Measurements from ENCODE around the gene CCR6.
A peak's percentile ranks its signal among the peaks of the same experiment; 100 is the strongest.

Gene CCR6

GRCh38 chr6:167097770-167098169, 25.1 kb upstream of the CCR6 start:
- H3K4me1 ChIP-seq (ENCODE audit: control insufficient read depth in 1 of 2, insufficient read depth in 2 of 2, low read length in 2 of 2): peaks cover 6 to 26% of the 10 kb centered on the region in 2 donors
- no peaks in the 10 kb centered on the region for H3K27me3 ChIP-seq (ENCODE audit: control insufficient read depth in 1 of 2, insufficient read depth in 2 of 2, low read length in 2 of 2)
- H3K9me3 ChIP-seq (ENCODE audit: control insufficient read depth in 1 of 2, low read length in 2 of 2): no peaks in the 10 kb centered on the region
- no peak overlapping the region for H3K4me3 ChIP-seq (ENCODE audit: low read depth in 1 of 2, low read length in 2 of 2)
- H3K9ac ChIP-seq (ENCODE audit: low read depth in 1 of 2, low read length in 2 of 2): no peak overlapping the region
- no peak overlapping the region for H3K27ac ChIP-seq (ENCODE audit: low read depth, low read length)
- H3K36me3 ChIP-seq (ENCODE audit: control insufficient read depth in 1 of 2, insufficient read depth in 2 of 2, low read length in 2 of 2): no peaks in the 10 kb centered on the region

- Histone ChIP-seq H3K27me3 (ENCODE audit: control insufficient read depth in 1 of 2, insufficient read depth in 2 of 2, low read length in 2 of 2) (no peaks in the 10 kb centered on the region), H3K27ac (ENCODE audit: low read depth, low read length) (no peak overlapping the region), H3K9ac (ENCODE audit: low read depth in 1 of 2, low read length in 2 of 2) (no peak overlapping the region), H3K36me3 (ENCODE audit: control insufficient read depth in 1 of 2, insufficient read depth in 2 of 2, low read length in 2 of 2) (no peaks in the 10 kb centered on the region), H3K4me3 (ENCODE audit: low read depth in 1 of 2, low read length in 2 of 2) (no peak overlapping the region), H3K9me3 (ENCODE audit: control insufficient read depth in 1 of 2, low read length in 2 of 2) (no peaks in the 10 kb centered on the region), H3K4me1 (ENCODE audit: control insufficient read depth in 1 of 2, insufficient read depth in 2 of 2, low read length in 2 of 2) (peaks cover 13 to 30% of the 10 kb centered on the region in 2 donors)
These were observed 24.1 kb upstream of the CCR6 start for GRCh38 chr6:167098825-167099225.

- H3K27ac ChIP-seq (ENCODE audit: low read depth, low read length): no peak overlapping the region
- H3K9me3 ChIP-seq (ENCODE audit: control insufficient read depth in 1 of 2, low read length in 2 of 2): no peaks in the 10 kb centered on the region
- no peak overlapping the region for H3K9ac ChIP-seq (ENCODE audit: low read depth in 1 of 2, low read length in 2 of 2)
- H3K27me3 ChIP-seq (ENCODE audit: control insufficient read depth in 1 of 2, insufficient read depth in 2 of 2, low read length in 2 of 2): no peaks in the 10 kb centered on the region
- H3K36me3 ChIP-seq (ENCODE audit: control insufficient read depth in 1 of 2, insufficient read depth in 2 of 2, low read length in 2 of 2): no peaks in the 10 kb centered on the region
- peaks cover 15 to 28% of the 10 kb centered on the region in 2 donors for H3K4me1 ChIP-seq (ENCODE audit: control insufficient read depth in 1 of 2, insufficient read depth in 2 of 2, low read length in 2 of 2)
- H3K4me3 ChIP-seq (ENCODE audit: low read depth in 1 of 2, low read length in 2 of 2): no peak overlapping the region
These were observed 23.2 kb upstream of the CCR6 start for GRCh38 chr6:167099707-167100106.

- peaks cover 15 to 23% of the 10 kb centered on the region in 2 donors for H3K4me1 ChIP-seq (ENCODE audit: control insufficient read depth in 1 of 2, insufficient read depth in 2 of 2, low read length in 2 of 2)
- no peak overlapping the region for H3K4me3 ChIP-seq (ENCODE audit: low read depth in 1 of 2, low read length in 2 of 2)
- no peak overlapping the region for H3K9ac ChIP-seq (ENCODE audit: low read depth in 1 of 2, low read length in 2 of 2)
- no peaks in the 10 kb centered on the region for H3K36me3 ChIP-seq (ENCODE audit: control insufficient read depth in 1 of 2, insufficient read depth in 2 of 2, low read length in 2 of 2)
- no peaks in the 10 kb centered on the region for H3K9me3 ChIP-seq (ENCODE audit: control insufficient read depth in 1 of 2, low read length in 2 of 2)
- no peaks in the 10 kb centered on the region for H3K27me3 ChIP-seq (ENCODE audit: control insufficient read depth in 1 of 2, insufficient read depth in 2 of 2, low read length in 2 of 2)
- no peak overlapping the region for H3K27ac ChIP-seq (ENCODE audit: low read depth, low read length)
These were observed 22.6 kb upstream of the CCR6 start for GRCh38 chr6:167100241-167100674.

GRCh38 chr6:167102318-167102717, 20.6 kb upstream of the CCR6 start:
- no peaks in the 10 kb centered on the region for H3K9me3 ChIP-seq (ENCODE audit: control insufficient read depth in 1 of 2, low read length in 2 of 2)
- peaks cover 15 to 16% of the 10 kb centered on the region in 2 donors for H3K4me1 ChIP-seq (ENCODE audit: control insufficient read depth in 1 of 2, insufficient read depth in 2 of 2, low read length in 2 of 2)
- H3K9ac ChIP-seq (ENCODE audit: low read depth in 1 of 2, low read length in 2 of 2): no peak overlapping the region
- H3K36me3 ChIP-seq (ENCODE audit: control insufficient read depth in 1 of 2, insufficient read depth in 2 of 2, low read length in 2 of 2): no peaks in the 10 kb centered on the region
- no peaks in the 10 kb centered on the region for H3K27me3 ChIP-seq (ENCODE audit: control insufficient read depth in 1 of 2, insufficient read depth in 2 of 2, low read length in 2 of 2)
- no peak overlapping the region for H3K27ac ChIP-seq (ENCODE audit: low read depth, low read length)
- no peak overlapping the region for H3K4me3 ChIP-seq (ENCODE audit: low read depth in 1 of 2, low read length in 2 of 2)

- peak overlapping the region in 1 of 2 donors; percentile 11 for H3K4me3 ChIP-seq (ENCODE audit: low read depth in 1 of 2, low read length in 2 of 2)
These were observed 19.6 kb upstream of the CCR6 start for GRCh38 chr6:167103041-167103891.

GRCh38 chr6:167104388-167104787, 18.5 kb upstream of the CCR6 start:
- H3K4me1 ChIP-seq (ENCODE audit: control insufficient read depth in 1 of 2, insufficient read depth in 2 of 2, low read length in 2 of 2): peaks cover 15 to 16% of the 10 kb centered on the region in 2 donors
- H3K4me3 ChIP-seq (ENCODE audit: low read depth in 1 of 2, low read length in 2 of 2): no peak overlapping the region
- no peak overlapping the region for H3K9ac ChIP-seq (ENCODE audit: low read depth in 1 of 2, low read length in 2 of 2)
- no peaks in the 10 kb centered on the region for H3K27me3 ChIP-seq (ENCODE audit: control insufficient read depth in 1 of 2, insufficient read depth in 2 of 2, low read length in 2 of 2)
- H3K27ac ChIP-seq (ENCODE audit: low read depth, low read length): no peak overlapping the region
- H3K9me3 ChIP-seq (ENCODE audit: control insufficient read depth in 1 of 2, low read length in 2 of 2): no peaks in the 10 kb centered on the region
- no peaks in the 10 kb centered on the region for H3K36me3 ChIP-seq (ENCODE audit: control insufficient read depth in 1 of 2, insufficient read depth in 2 of 2, low read length in 2 of 2)

More at GRCh38 chr6:167103041-167103891, 19.6 kb upstream of the CCR6 start:
- Histone ChIP-seq H3K27me3 (ENCODE audit: control insufficient read depth in 1 of 2, insufficient read depth in 2 of 2, low read length in 2 of 2) (no peaks in the 10 kb centered on the region), H3K9ac (ENCODE audit: low read depth in 1 of 2, low read length in 2 of 2) (peak overlapping the region in 1 of 2 donors; percentile 4), H3K9me3 (ENCODE audit: control insufficient read depth in 1 of 2, low read length in 2 of 2) (no peaks in the 10 kb centered on the region), H3K36me3 (ENCODE audit: control insufficient read depth in 1 of 2, insufficient read depth in 2 of 2, low read length in 2 of 2) (no peaks in the 10 kb centered on the region), H3K27ac (ENCODE audit: low read depth, low read length) (no peak overlapping the region), H3K4me1 (ENCODE audit: control insufficient read depth in 1 of 2, insufficient read depth in 2 of 2, low read length in 2 of 2) (peaks cover 15 to 16% of the 10 kb centered on the region in 2 donors)

- H3K4me3 ChIP-seq (ENCODE audit: low read depth in 1 of 2, low read length in 2 of 2): no peak overlapping the region
- no peaks in the 10 kb centered on the region for H3K36me3 ChIP-seq (ENCODE audit: control insufficient read depth in 1 of 2, insufficient read depth in 2 of 2, low read length in 2 of 2)
- no peak overlapping the region for H3K9ac ChIP-seq (ENCODE audit: low read depth in 1 of 2, low read length in 2 of 2)
- no peak overlapping the region for H3K27ac ChIP-seq (ENCODE audit: low read depth, low read length)
- H3K4me1 ChIP-seq (ENCODE audit: control insufficient read depth in 1 of 2, insufficient read depth in 2 of 2, low read length in 2 of 2): peaks cover 15 to 16% of the 10 kb centered on the region in 2 donors
- H3K9me3 ChIP-seq (ENCODE audit: control insufficient read depth in 1 of 2, low read length in 2 of 2): no peaks in the 10 kb centered on the region
- H3K27me3 ChIP-seq (ENCODE audit: control insufficient read depth in 1 of 2, insufficient read depth in 2 of 2, low read length in 2 of 2): no peaks in the 10 kb centered on the region
These were observed 17.8 kb upstream of the CCR6 start for GRCh38 chr6:167105060-167105459.

GRCh38 chr6:167106406-167106805, 16.5 kb upstream of the CCR6 start:
- no peak overlapping the region for H3K4me3 ChIP-seq (ENCODE audit: low read depth in 1 of 2, low read length in 2 of 2)
- no peaks in the 10 kb centered on the region for H3K36me3 ChIP-seq (ENCODE audit: control insufficient read depth in 1 of 2, insufficient read depth in 2 of 2, low read length in 2 of 2)
- H3K9ac ChIP-seq (ENCODE audit: low read depth in 1 of 2, low read length in 2 of 2): no peak overlapping the region
- H3K4me1 ChIP-seq (ENCODE audit: control insufficient read depth in 1 of 2, insufficient read depth in 2 of 2, low read length in 2 of 2): peaks cover 15 to 16% of the 10 kb centered on the region in 2 donors
- no peak overlapping the region for H3K27ac ChIP-seq (ENCODE audit: low read depth, low read length)
- H3K9me3 ChIP-seq (ENCODE audit: control insufficient read depth in 1 of 2, low read length in 2 of 2): no peaks in the 10 kb centered on the region
- H3K27me3 ChIP-seq (ENCODE audit: control insufficient read depth in 1 of 2, insufficient read depth in 2 of 2, low read length in 2 of 2): peaks cover 0 to 8% of the 10 kb centered on the region in 2 donors

GRCh38 chr6:167107787-167108186, 15.1 kb upstream of the CCR6 start:
- H3K36me3 ChIP-seq (ENCODE audit: control insufficient read depth in 1 of 2, insufficient read depth in 2 of 2, low read length in 2 of 2): no peaks in the 10 kb centered on the region

More at GRCh38 chr6:167107787-167108186, 15.1 kb upstream of the CCR6 start:
- Histone ChIP-seq H3K9me3 (ENCODE audit: control insufficient read depth in 1 of 2, low read length in 2 of 2) (no peaks in the 10 kb centered on the region), H3K4me3 (ENCODE audit: low read depth in 1 of 2, low read length in 2 of 2) (no peak overlapping the region), H3K9ac (ENCODE audit: low read depth in 1 of 2, low read length in 2 of 2) (no peak overlapping the region), H3K27ac (ENCODE audit: low read depth, low read length) (no peak overlapping the region), H3K4me1 (ENCODE audit: control insufficient read depth in 1 of 2, insufficient read depth in 2 of 2, low read length in 2 of 2) (peaks cover 13 to 16% of the 10 kb centered on the region in 2 donors), H3K27me3 (ENCODE audit: control insufficient read depth in 1 of 2, insufficient read depth in 2 of 2, low read length in 2 of 2) (peaks cover 0 to 12% of the 10 kb centered on the region in 2 donors)
